GM18907 (cell line): Measurements from ENCODE around the gene SYNJ2.

ENCODE experiments used
- ATAC-seq: cut with Tn5 transposase; IDR thresholded peaks from one replicate; pipeline ENCODE4 v1.9.1; 2021; ENCODE audit warnings: mild to moderate bottlenecking, moderate library complexity; ENCODE audit not compliant: unreplicated experiment

Gene SYNJ2

GRCh38 chr6:158039178-158039557, 57.5 kb downstream of the SYNJ2 start:
- no peak for ATAC-seq

GRCh38 chr6:158039571-158040050, 57.9 kb downstream of the SYNJ2 start:
- ATAC-seq = no peak

GRCh38 chr6:158040051-158040803, 58.6 kb downstream of the SYNJ2 start:
- peak; percentile 49 for ATAC-seq

- no peak for ATAC-seq
These were observed 59.2 kb downstream of the SYNJ2 start for GRCh38 chr6:158040804-158041347.

GRCh38 chr6:158041370-158041769, 59.7 kb downstream of the SYNJ2 start:
- no peak for ATAC-seq

GRCh38 chr6:158041788-158042187, 60.1 kb downstream of the SYNJ2 start:
- no peak for ATAC-seq

GRCh38 chr6:158042245-158042798, 60.7 kb downstream of the SYNJ2 start:
- no peak for ATAC-seq

- ATAC-seq = no peak
These were observed 61.3 kb downstream of the SYNJ2 start for GRCh38 chr6:158043008-158043407.

GRCh38 chr6:158043586-158044524, 62.2 kb downstream of the SYNJ2 start:
- no peak for ATAC-seq

GRCh38 chr6:158044525-158044888, 62.8 kb downstream of the SYNJ2 start:
- no peak for ATAC-seq

- no peak for ATAC-seq
These were observed 64.8 kb downstream of the SYNJ2 start for GRCh38 chr6:158046201-158047126.

GRCh38 chr6:158047127-158047518, 65.5 kb downstream of the SYNJ2 start:
- ATAC-seq = no peak

- no peak for ATAC-seq
These were observed 66.1 kb downstream of the SYNJ2 start for GRCh38 chr6:158047563-158048323.

- no peak for ATAC-seq
These were observed 66.9 kb downstream of the SYNJ2 start for GRCh38 chr6:158048589-158048988.

- no peak for ATAC-seq
These were observed 67.7 kb downstream of the SYNJ2 start for GRCh38 chr6:158049055-158050028.

- ATAC-seq = no peak
These were observed 68.6 kb downstream of the SYNJ2 start for GRCh38 chr6:158050107-158050735.

GRCh38 chr6:158050955-158051354, 69.3 kb downstream of the SYNJ2 start:
- no peak for ATAC-seq

GRCh38 chr6:158051968-158052367, 70.3 kb downstream of the SYNJ2 start:
- no peak for ATAC-seq
